ENCODE results near the gene NSUN7.

The NSUN7 gene

DNA sequence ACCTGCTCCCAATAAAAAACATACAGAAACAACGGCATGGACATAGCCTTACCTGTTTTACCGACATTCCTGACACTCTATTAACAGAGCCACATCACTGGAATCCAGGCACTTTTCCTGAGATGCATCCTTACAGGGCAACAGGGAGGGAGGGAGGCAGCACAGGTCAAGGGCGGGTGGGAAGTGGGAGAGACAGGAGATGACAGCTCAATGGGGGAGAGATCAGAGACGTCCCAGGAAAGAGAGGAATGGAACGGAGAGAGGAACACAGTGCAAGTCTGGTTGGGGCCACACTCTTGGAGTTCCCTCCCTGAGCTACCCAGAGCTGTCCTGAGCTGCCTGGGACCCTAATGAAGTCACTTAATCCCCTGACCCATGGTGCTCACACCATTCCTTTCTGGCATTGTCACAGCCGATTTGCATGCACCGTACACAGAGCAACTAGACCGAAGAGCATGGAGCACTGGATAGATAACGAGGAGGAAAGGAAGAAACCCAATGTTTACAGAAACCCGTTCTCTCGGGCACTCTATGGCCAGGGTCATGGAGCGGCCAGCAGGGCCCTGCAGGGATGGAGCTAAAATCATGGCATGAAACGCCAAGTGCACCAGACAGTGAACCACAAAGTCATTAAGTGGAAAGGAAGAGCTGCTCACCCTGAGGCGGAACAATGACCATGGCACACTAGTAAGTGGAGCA lies 93.1 kb downstream of the NSUN7 start:
- Mint-ChIP-seq H3K27ac (no peak overlapping the region), H3K4me3 (no peak overlapping the region), H3K4me1 (ENCODE audit: low read depth) (peaks cover 16% of the 10 kb centered on the region)

DNA sequence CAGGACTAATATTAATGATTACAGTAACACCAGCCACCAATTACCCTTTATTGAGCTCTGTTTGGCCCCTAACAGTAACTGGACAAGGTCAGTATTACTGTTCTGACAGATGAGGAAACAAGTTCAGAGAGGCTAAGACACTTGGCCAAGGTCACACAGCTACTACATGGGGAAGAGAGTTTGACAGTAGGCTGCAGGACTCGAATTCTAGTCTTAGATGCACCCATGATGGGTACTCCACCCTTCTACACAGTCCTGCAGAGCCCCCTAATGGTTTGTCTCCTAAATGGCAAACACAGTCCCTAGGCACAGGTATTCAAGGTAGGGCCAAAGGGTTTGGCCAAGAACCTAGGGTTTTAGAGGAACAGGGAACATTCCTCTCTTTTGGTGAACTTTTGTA lies 93.9 kb downstream of the NSUN7 start:
- Mint-ChIP-seq H3K9me3 (no peaks in the 10 kb centered on the region), H3K4me1 (ENCODE audit: low read depth) (peaks cover 16% of the 10 kb centered on the region), H3K27ac (no peak overlapping the region), H3K27me3 (peaks cover 2% of the 10 kb centered on the region), H3K4me3 (no peak overlapping the region), H3K36me3 (ENCODE audit: low read depth) (no peaks in the 10 kb centered on the region)

More for the DNA sequence above, 93.1 kb downstream of the NSUN7 start:
- Mint-ChIP-seq H3K9me3 (no peaks in the 10 kb centered on the region), H3K36me3 (ENCODE audit: low read depth) (no peaks in the 10 kb centered on the region), H3K27me3 (no peaks in the 10 kb centered on the region)

DNA sequence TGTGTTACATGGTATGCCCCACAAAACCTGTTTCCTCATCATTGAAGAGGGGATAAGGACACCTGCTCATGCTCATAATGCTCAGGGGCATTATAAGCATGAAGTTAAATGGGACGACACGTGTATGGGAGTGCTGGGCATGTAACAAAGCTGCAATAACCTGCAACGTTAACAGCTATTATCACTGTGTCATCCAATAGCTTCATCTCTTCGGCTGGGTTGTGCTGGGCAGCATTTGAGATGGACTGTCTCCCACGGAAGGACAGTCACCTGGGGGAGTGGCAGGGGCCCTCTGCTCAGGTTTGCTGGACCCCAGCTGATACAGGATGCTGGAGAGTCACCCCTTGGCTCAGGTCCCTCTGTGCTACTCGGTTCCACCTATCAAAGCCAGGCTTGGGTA lies 94.5 kb downstream of the NSUN7 start:
- H3K36me3 Mint-ChIP-seq (ENCODE audit: low read depth), result no peaks in the 10 kb centered on the region
- H3K9me3 Mint-ChIP-seq, result no peaks in the 10 kb centered on the region
- peaks cover 16% of the 10 kb centered on the region for H3K4me1 Mint-ChIP-seq (ENCODE audit: low read depth)
- peaks cover 4% of the 10 kb centered on the region for H3K27me3 Mint-ChIP-seq
- no peak overlapping the region for H3K4me3 Mint-ChIP-seq
- no peak overlapping the region for H3K27ac Mint-ChIP-seq

DNA sequence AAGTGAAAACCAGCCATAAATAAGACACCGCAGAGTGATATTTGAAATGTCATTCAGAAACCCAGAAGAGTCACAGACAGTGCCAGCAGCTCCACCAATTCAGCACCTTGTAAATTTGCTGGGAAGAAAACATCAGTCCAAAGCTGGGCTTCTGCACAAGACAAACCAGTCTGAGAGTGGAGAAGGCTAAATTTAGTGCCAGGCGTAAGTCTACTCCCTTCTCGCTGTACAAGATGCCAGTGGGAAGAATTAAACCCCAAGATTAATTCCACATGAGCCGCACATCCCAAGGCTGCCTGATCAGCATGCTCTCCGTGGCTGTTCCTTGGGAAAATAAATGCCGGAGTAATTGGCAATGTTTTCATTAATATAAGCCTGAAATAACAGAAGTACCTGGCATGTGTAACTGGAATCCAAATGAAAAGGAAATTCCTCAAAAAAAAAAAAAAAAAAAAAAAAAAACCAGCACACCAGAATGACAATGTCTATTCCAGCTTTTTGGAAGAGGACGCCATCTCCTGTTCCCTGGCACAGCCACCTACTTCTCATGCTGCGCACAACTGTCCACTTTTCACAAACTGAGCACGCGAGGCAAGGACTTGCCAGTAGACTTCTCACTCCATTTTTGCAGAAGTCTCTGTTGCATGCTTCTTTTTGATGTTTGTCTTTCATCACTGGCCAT lies 95.5 kb downstream of the NSUN7 start:
- Mint-ChIP-seq H3K4me1 (ENCODE audit: low read depth) (peaks cover 16% of the 10 kb centered on the region), H3K36me3 (ENCODE audit: low read depth) (no peaks in the 10 kb centered on the region), H3K27ac (no peak overlapping the region), H3K9me3 (no peaks in the 10 kb centered on the region), H3K27me3 (peaks cover 4% of the 10 kb centered on the region), H3K4me3 (no peak overlapping the region)

DNA sequence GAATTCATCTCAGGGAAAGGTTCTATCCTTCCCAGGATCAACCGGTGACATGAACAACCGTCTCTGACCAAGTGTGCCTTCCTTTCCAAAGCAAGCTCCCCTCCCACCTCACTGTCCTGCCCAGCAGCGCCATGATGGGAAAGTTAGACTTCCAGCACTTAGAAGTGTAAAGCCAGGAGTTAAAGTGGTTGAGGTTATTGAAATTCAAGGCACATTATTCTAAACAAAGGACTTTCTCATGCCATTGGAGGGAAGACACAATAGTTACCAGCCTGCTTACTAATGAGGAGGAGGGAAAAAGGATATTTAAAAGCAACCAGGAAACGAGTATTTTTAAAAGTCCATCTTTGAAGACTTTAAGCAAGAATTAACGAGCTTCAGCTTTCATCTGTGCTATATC lies 96.8 kb downstream of the NSUN7 start:
- H3K27me3 Mint-ChIP-seq, result peaks cover 4% of the 10 kb centered on the region
- peaks cover 7% of the 10 kb centered on the region for H3K4me1 Mint-ChIP-seq (ENCODE audit: low read depth)
- no peaks in the 10 kb centered on the region for H3K36me3 Mint-ChIP-seq (ENCODE audit: low read depth)
- H3K27ac Mint-ChIP-seq, result no peak overlapping the region
- no peak overlapping the region for H3K4me3 Mint-ChIP-seq
- no peaks in the 10 kb centered on the region for H3K9me3 Mint-ChIP-seq

DNA sequence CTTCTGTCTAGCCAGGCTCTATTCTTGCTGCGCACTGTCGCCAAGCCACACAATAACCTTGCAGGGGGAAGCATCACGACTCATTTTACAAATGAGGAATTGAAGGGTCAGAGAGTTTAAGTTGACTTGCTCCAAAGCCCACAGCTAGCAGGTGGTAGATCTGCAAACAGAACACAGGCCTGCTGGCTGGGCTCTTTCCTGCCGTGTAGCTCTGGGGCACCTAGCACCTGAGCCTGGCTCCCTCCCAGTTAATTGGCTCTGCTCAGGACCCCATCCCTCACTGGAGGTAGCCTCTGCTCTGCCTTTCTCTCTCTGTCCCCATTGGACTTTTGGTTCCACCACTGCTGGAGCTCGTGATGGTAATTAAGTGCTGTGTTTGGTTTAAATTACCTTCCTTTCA lies 98.5 kb downstream of the NSUN7 start:
- no peaks in the 10 kb centered on the region for H3K9me3 Mint-ChIP-seq
- H3K27ac Mint-ChIP-seq, result no peak overlapping the region
- H3K36me3 Mint-ChIP-seq (ENCODE audit: low read depth), result no peaks in the 10 kb centered on the region
- no peak overlapping the region for H3K4me3 Mint-ChIP-seq
- H3K27me3 Mint-ChIP-seq, result peaks cover 13% of the 10 kb centered on the region
- peaks cover 4% of the 10 kb centered on the region for H3K4me1 Mint-ChIP-seq (ENCODE audit: low read depth)

DNA sequence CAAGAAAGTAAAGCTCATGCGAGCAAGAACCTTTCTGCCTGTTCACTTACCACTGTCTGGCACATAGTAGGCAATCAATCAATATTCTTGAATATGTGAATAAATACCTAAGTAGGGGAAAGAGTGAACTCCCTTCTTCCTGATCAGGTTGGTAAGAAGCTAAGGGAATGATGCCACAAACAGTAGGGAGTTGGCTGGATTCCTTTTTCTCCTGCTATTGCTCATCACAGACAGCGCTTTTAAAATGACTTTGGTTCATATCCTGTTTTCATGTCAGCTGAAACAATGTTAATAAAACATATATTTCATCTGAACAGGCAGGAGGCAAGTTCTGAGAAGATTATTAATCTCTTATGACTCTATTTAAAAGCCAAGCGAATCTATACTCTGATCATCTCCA lies 99.2 kb downstream of the NSUN7 start:
- H3K27me3 Mint-ChIP-seq, result peaks cover 18% of the 10 kb centered on the region
- H3K4me1 Mint-ChIP-seq (ENCODE audit: low read depth), result peaks cover 4% of the 10 kb centered on the region
- H3K4me3 Mint-ChIP-seq, result no peak overlapping the region
- H3K9me3 Mint-ChIP-seq, result no peaks in the 10 kb centered on the region
- H3K36me3 Mint-ChIP-seq (ENCODE audit: low read depth), result no peaks in the 10 kb centered on the region
- H3K27ac Mint-ChIP-seq, result peak overlapping the region; percentile 22

DNA sequence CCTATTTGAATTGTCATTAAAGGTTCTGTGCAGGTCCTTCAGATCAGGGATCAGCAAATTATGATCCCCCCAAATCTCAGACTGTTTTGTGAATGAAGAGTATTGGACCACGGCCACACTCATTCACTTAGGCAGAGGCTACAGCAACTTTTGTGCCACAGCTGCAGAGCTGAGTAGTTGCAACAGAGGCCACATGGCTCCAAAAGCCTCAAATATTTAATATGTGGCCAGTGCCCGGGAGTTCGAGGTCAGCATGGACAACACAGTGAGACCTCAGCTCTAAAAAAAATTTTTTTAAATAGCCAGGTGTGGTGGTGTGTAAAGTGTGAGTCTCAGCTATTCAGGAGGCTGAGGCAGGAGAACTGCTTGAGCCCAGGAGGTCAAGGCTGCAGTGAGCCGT lies 100.7 kb downstream of the NSUN7 start:
- Mint-ChIP-seq H3K4me1 (ENCODE audit: low read depth) (peaks cover 7% of the 10 kb centered on the region), H3K9me3 (no peaks in the 10 kb centered on the region), H3K36me3 (ENCODE audit: low read depth) (no peaks in the 10 kb centered on the region), H3K27ac (no peak overlapping the region), H3K27me3 (peaks cover 30% of the 10 kb centered on the region), H3K4me3 (no peak overlapping the region)

DNA sequence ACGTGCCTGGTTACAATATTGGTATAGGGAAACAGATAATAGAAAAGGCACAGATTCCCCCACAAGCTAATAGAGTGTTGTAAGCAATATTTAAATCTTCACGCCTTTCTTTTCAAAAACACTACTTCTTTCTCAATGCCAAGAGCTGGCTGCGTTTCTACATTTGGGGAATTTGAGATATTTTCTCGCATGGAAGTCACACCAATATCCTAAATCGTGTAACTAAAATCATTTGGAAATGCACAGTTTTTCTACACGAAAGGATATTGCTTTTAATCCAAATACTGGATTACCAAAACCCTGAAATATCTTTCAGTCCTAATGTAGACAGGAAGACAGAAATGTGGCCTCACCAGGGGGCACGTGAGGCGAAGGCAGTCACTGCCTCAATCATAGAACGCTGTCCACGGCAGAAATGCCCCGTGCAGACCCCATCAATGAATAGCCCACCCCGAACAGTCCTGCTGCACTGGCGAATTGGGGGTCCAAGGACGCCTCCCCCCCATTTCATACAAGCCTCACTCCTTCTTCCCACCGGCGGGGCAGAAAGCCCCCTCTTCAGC lies 106.6 kb downstream of the NSUN7 start:
- Mint-ChIP-seq H3K27me3 (peaks cover 55% of the 10 kb centered on the region), H3K27ac (no peak overlapping the region)

DNA sequence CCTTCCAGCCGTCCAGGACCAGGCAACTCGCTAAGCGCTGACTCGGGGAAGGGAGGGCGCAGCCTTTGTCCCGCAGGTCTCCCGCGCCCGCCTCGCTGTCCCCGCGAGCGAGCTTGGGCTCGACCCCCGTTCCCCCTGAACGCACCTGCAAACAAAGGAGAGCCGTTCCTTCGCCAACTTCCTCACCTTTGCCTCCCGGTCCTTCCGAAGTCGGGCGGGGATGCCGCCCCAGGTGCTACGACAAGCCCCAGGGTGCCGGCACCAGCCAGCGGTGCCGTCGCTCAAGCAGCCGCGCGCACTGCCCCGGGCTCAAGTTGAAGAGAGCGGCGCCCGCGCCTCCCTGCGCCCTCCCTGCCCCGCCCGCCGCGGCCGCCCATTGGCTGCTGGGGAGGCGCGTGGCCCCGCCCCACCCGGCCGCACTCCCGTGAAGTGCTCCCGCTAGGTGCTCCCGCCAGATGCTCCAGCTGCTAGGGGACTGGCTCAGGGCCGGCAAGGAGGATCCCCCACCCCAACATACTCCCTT lies 107.1 kb downstream of the NSUN7 start:
- no peak overlapping the region for H3K27ac Mint-ChIP-seq
- peaks cover 12% of the 10 kb centered on the region for H3K4me1 Mint-ChIP-seq (ENCODE audit: low read depth)
- peaks cover 55% of the 10 kb centered on the region for H3K27me3 Mint-ChIP-seq
- H3K36me3 Mint-ChIP-seq (ENCODE audit: low read depth), result no peaks in the 10 kb centered on the region
- no peaks in the 10 kb centered on the region for H3K9me3 Mint-ChIP-seq
- H3K4me3 Mint-ChIP-seq, result peak overlapping the region; percentile 73

More for the DNA sequence above, 106.6 kb downstream of the NSUN7 start:
- H3K36me3 Mint-ChIP-seq (ENCODE audit: low read depth), result no peaks in the 10 kb centered on the region
- peaks cover 12% of the 10 kb centered on the region for H3K4me1 Mint-ChIP-seq (ENCODE audit: low read depth)
- no peaks in the 10 kb centered on the region for H3K9me3 Mint-ChIP-seq
- H3K4me3 Mint-ChIP-seq, result peak overlapping the region; percentile 73

DNA sequence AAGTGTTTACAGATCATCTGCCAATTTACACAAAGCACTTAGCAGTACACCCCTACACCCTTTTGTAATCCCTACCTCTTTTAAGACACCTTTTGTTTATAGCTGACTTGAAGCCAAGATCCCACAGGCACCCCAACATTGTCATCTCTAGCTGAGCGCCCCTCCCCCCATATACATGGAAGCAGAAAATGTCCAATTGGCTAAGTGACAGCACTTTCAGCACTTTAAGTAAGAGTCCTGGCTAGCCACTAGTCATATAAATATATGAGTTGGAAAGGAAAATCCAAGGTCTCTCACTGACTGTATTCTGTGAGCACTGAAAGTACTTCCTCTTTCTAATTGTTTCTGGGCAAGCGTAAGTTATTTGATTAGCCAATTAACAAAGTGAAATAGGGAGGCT lies 108.2 kb downstream of the NSUN7 start:
- no peak overlapping the region for H3K27ac Mint-ChIP-seq
- H3K36me3 Mint-ChIP-seq (ENCODE audit: low read depth), result no peaks in the 10 kb centered on the region
- H3K4me3 Mint-ChIP-seq, result no peak overlapping the region
- H3K27me3 Mint-ChIP-seq, result peaks cover 49% of the 10 kb centered on the region
- H3K9me3 Mint-ChIP-seq, result no peaks in the 10 kb centered on the region
- peaks cover 12% of the 10 kb centered on the region for H3K4me1 Mint-ChIP-seq (ENCODE audit: low read depth)

DNA sequence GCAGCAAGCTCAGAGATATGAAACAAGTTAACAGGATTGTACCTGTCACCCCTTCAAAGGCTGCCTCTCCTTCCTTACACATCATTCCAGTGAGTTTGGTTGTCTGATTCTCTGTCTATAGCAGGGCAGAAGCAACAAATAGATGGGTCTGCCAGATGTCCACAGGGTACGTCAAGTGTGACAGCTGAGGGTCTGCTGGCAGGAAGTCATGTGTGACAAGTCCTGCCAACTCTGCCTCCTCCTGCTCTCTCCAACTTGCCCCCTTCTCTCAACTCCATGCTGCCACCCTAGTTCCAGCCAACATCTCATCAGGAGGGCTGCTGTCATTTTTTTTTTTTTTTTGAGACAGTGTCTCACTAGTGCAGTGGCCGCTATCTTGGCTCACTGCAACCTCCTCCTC lies 109.2 kb downstream of the NSUN7 start:
- Mint-ChIP-seq H3K36me3 (ENCODE audit: low read depth) (no peaks in the 10 kb centered on the region), H3K4me3 (no peak overlapping the region), H3K27me3 (peaks cover 46% of the 10 kb centered on the region), H3K27ac (no peak overlapping the region), H3K4me1 (ENCODE audit: low read depth) (peaks cover 12% of the 10 kb centered on the region), H3K9me3 (no peaks in the 10 kb centered on the region)

Data from stimulated activated naive CD8-positive, alpha-beta T cell treated with anti-CD3 and anti-CD28 coated beads, Interleukin-15, Interleukin-2, amounts not matched to agents 100 ng/mL and 50 ng/mL, for 24 hours (primary cell).